HCT116 (cell line): ENCODE results near the gene RNASEH2C. TPM values are rescaled to one million over a fixed set of nuclear protein-coding genes. Genes with fewer than 3 reads are reported as not detected.

ENCODE experiments used
- ATAC-seq: fragments of 200-7000 bp; cut with Tn5 transposase; 2 replicates; pipeline ENCODE4 v1.9.1; 2020; ENCODE audit warnings: mild to moderate bottlenecking, moderate library complexity
- BruUV-seq: library from RNA; stranded (reverse); fragments of 400-500 nt; replicated peaks from 2 replicates; lab custom pipeline; 2021; lab: Mats Ljungman, UMichigan
- CTCF ChIA-PET: fragments of 300-600 bp; sonication (Branson Sonifier 250); formaldehyde crosslinking; loops from one replicate; lab custom pipeline; 2021; ENCODE audit warnings: antibody characterized with exemption; lab: Charles Lee
- POLR2A ChIA-PET: fragments of 300-600, 350-600 bp; sonication (Branson Sonifier 250); formaldehyde crosslinking; loops from one replicate; lab custom pipeline; 2021; ENCODE audit warnings: antibody characterized with exemption; lab: Charles Lee
- RAD21 ChIA-PET, 2 experiments: fragments of 300-600 bp; sonication (Branson Sonifier 250); formaldehyde crosslinking; loops; one replicate each; lab custom pipeline; 2023; ENCODE audit warnings: low total read pairs in 2 of 2; ENCODE audit not compliant: uncharacterized antibody in 2 of 2, unreplicated experiment in 2 of 2, low non-redundant PET in 1 of 2; lab: Charles Lee
- DNase-seq: peaks from one replicate; pipeline ENCODE4 v3.0.0-alpha.2; 2010; ENCODE audit warnings: low read depth, low spot score
- H2AFZ ChIP-seq: fragments of 200-600 bp; shearing (Covaris generic), sonication (generic); 2 replicates; pipeline ENCODE4 v1.6.1; 2017; ENCODE audit warnings: low read depth, mixed run types, mixed read lengths, antibody characterized with exemption, low read length; ENCODE audit not compliant: poor library complexity, severe bottlenecking
- H3K27ac ChIP-seq: 2 replicates; pipeline ENCODE4 v1.5.1; 2012; ENCODE audit warnings: low read depth, low read length
- H3K27me3 ChIP-seq: fragments of 200-600 bp; sonication (generic); 2 replicates; pipeline ENCODE4 v1.6.1; 2016; ENCODE audit warnings: mixed run types, low read length, mixed read lengths; ENCODE audit not compliant: insufficient read depth
- H3K36me3 ChIP-seq, 2 experiments: fragments of 200-500 bp in 1 of 2; fragments of 200-600 bp in 1 of 2; sonication (Bioruptor generic) in 1 of 2; sonication (generic) in 1 of 2; 2 replicates each; pipeline versions ENCODE4 v1.5.1 to v1.6.1; 2014 to 2016; ENCODE audit warnings: low read length in 2 of 2, inconsistent platforms in 1 of 2, mixed read lengths in 1 of 2, mixed run types in 1 of 2; ENCODE audit not compliant: insufficient read depth in 2 of 2, control insufficient read depth in 1 of 2
- H3K4me1 ChIP-seq, 2 experiments: fragments of 200-600 bp in 1 of 2; sonication (generic) in 1 of 2; 2 replicates each; pipeline versions ENCODE4 v1.5.1 to v1.6.1; 2012 to 2017; ENCODE audit warnings: low read length in 2 of 2, inconsistent platforms in 1 of 2, mild to moderate bottlenecking in 1 of 2, mixed read lengths in 1 of 2, mixed run types in 1 of 2, moderate library complexity in 1 of 2; ENCODE audit not compliant: insufficient read depth in 2 of 2, control insufficient read depth in 1 of 2
- H3K4me2 ChIP-seq: fragments of 200-600 bp; sonication (generic); 2 replicates; pipeline ENCODE4 v1.6.1; 2017; ENCODE audit warnings: mixed run types, low read length, mixed read lengths
- H3K4me3 ChIP-seq, 2 experiments: fragments of 200-600 bp in 1 of 2; sonication (generic) in 1 of 2; replicated peaks in 1 of 2; 2 replicates each; pipeline ENCODE4 v1.5.1; 2011 to 2016; ENCODE audit warnings: low read length in 2 of 2, control low read depth in 1 of 2, low read depth in 1 of 2, mild to moderate bottlenecking in 1 of 2, mixed read lengths in 1 of 2, mixed run types in 1 of 2
- H3K79me2 ChIP-seq: fragments of 200-600 bp; sonication (generic); 2 replicates; pipeline ENCODE4 v1.6.1; 2017; ENCODE audit warnings: mild to moderate bottlenecking, mixed run types, low read length, moderate library complexity, mixed read lengths; ENCODE audit not compliant: insufficient read depth
- H3K9ac ChIP-seq: fragments of 200-600 bp; sonication (generic); 2 replicates; pipeline ENCODE4 v1.6.1; 2016; ENCODE audit warnings: low read length, mixed read lengths
- H3K9me2 ChIP-seq: fragments of 200-600 bp; sonication (generic), shearing (Covaris generic); 2 replicates; pipeline ENCODE4 v1.6.1; 2017; ENCODE audit warnings: mixed run types, mild to moderate bottlenecking, moderate library complexity; ENCODE audit not compliant: insufficient read depth
- H3K9me3 ChIP-seq, 2 experiments: fragments of 200-500 bp in 1 of 2; fragments of 200-600 bp in 1 of 2; sonication (Bioruptor generic) in 1 of 2; sonication (generic) in 1 of 2; 2 replicates each; pipeline ENCODE4 v1.6.1; 2014 to 2017; ENCODE audit warnings: low read length in 2 of 2, mixed read lengths in 2 of 2, inconsistent platforms in 1 of 2, low read depth in 1 of 2, mild to moderate bottlenecking in 1 of 2, mixed run types in 1 of 2, moderate library complexity in 1 of 2; ENCODE audit not compliant: control insufficient read depth in 1 of 2, insufficient read depth in 1 of 2
- H4K20me1 ChIP-seq: fragments of 200-600 bp; sonication (generic), shearing (Covaris generic); 2 replicates; pipeline ENCODE4 v1.6.1; 2017; ENCODE audit warnings: mixed run types, mild to moderate bottlenecking, moderate library complexity; ENCODE audit not compliant: insufficient read depth
- CBX3 ChIP-seq: IDR thresholded peaks from 2 replicates; pipeline ENCODE4 v1.6.1; 2012; ENCODE audit warnings: low read depth
- CEBPB ChIP-seq: IDR thresholded peaks from 2 replicates; pipeline ENCODE4 v1.6.1; 2012; ENCODE audit warnings: low read depth
- EZH2phosphoT487 ChIP-seq: fragments of 200-600 bp; IDR thresholded peaks from 2 replicates; pipeline ENCODE4 v1.6.1; 2018; ENCODE audit warnings: antibody characterized with exemption, borderline replicate concordance
- FOSL1 ChIP-seq: IDR thresholded peaks from 2 replicates; pipeline ENCODE4 v1.6.1; 2012; ENCODE audit warnings: low read depth
- JUND ChIP-seq: IDR thresholded peaks from 2 replicates; pipeline ENCODE4 v1.6.1; 2012
- SRF ChIP-seq: IDR thresholded peaks from 2 replicates; pipeline ENCODE4 v1.6.1; 2012; ENCODE audit warnings: low read depth
- YY1 ChIP-seq: IDR thresholded peaks from 2 replicates; pipeline ENCODE4 v1.6.1; 2011; ENCODE audit warnings: low read length, low read depth, moderate library complexity, mild to moderate bottlenecking; ENCODE audit not compliant: insufficient replicate concordance; ENCODE audit errors: extremely low read depth
- ZFX ChIP-seq: fragments of 450-650 bp; IDR thresholded peaks from 2 replicates; pipeline ENCODE4 v1.6.1; 2017
- ZNF274 ChIP-seq: fragments of 200-500 bp; sonication (Bioruptor generic); IDR thresholded peaks from 2 replicates; pipeline ENCODE4 v1.6.1; 2014; ENCODE audit warnings: mild to moderate bottlenecking, low read depth, low read length, inconsistent platforms
- intact Hi-C: fragments of 100-400 bp; cut with micrococcal nuclease; formaldehyde crosslinking; loops from 2 replicates; pipeline ENCODE4 v1.10.0; 2022
- total RNA-seq: library from RNA; stranded (reverse); gene quantifications from one replicate; pipeline ENCODE4 v1.2.1, GENCODE V29; 2021; ENCODE audit not compliant: unreplicated experiment
- TF ChIP-seq, protein P1 (sequence below), 3 experiments: fragments of 200-600 bp in 1 of 3; sonication (generic) in 1 of 3; IDR thresholded peaks in 2 of 3; conservative IDR thresholded peaks in 1 of 3; 2 replicates each; pipeline ENCODE4 v1.5.1; 2012 to 2017; ENCODE audit warnings: low read depth in 2 of 3, low read length in 2 of 3, antibody characterized with exemption in 1 of 3, borderline replicate concordance in 1 of 3, control low read depth in 1 of 3, mild to moderate bottlenecking in 1 of 3, mixed read lengths in 1 of 3, mixed run types in 1 of 3, moderate library complexity in 1 of 3; ENCODE audit not compliant: insufficient read depth in 1 of 3
- TF ChIP-seq, protein P2 (sequence below): IDR thresholded peaks from 2 replicates; pipeline ENCODE4 v1.6.1; 2012; ENCODE audit warnings: low read depth

Gene RNASEH2C
- total RNA-seq, 1 experiment from 2014 or later, result 28.5 TPM

DNA sequence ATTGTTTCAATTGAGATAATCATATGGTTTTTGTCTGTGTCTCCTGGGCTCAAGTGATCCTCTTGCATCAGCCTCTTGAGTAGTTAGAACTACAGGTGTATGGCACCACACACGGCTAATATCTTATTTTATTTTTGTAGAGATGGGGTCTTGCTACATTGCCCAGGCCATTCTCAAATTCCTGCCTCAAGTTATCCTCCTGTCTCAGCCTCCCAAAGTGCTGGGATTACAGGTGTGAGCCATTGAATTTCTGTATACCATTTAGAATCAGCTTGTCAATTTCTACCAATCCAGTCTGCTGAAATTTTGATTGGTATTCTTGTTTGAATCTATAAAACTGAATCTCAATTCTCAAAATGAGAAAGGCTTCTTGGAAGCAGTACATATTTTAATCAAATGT, 18.9 kb downstream of the RNASEH2C start:
- ChIA-PET POLR2A (no interaction called here), CTCF (no interaction called here)
- Histone ChIP-seq H3K36me3 (no peaks in the 10 kb centered on the region), H3K4me1 (no peaks in the 10 kb centered on the region), H3K79me2 (no peaks in the 10 kb centered on the region), H3K9me3 (no peaks in the 10 kb centered on the region), H3K9me2 (no peaks in the 10 kb centered on the region)
- DNase-seq, result no peak
- TF ChIP-seq CEBPB (no peak), CBX3 (no peak), SRF (no peak), YY1 (no peak), JUND (no peak), FOSL1 (no peak), ZNF274 (no peak), EZH2phosphoT487 (no peak), ZFX (no peak)
- TF ChIP-seq, protein P1, sequence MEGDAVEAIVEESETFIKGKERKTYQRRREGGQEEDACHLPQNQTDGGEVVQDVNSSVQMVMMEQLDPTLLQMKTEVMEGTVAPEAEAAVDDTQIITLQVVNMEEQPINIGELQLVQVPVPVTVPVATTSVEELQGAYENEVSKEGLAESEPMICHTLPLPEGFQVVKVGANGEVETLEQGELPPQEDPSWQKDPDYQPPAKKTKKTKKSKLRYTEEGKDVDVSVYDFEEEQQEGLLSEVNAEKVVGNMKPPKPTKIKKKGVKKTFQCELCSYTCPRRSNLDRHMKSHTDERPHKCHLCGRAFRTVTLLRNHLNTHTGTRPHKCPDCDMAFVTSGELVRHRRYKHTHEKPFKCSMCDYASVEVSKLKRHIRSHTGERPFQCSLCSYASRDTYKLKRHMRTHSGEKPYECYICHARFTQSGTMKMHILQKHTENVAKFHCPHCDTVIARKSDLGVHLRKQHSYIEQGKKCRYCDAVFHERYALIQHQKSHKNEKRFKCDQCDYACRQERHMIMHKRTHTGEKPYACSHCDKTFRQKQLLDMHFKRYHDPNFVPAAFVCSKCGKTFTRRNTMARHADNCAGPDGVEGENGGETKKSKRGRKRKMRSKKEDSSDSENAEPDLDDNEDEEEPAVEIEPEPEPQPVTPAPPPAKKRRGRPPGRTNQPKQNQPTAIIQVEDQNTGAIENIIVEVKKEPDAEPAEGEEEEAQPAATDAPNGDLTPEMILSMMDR (IDR thresholded peaks at IDR 0.05 in 2 of 3, conservative IDR thresholded peaks at IDR 0.05 in 1 of 3; ENCODE audit: borderline replicate concordance in 1 of 3, insufficient read depth in 1 of 3, low read depth in 2 of 3, low read length in 2 of 3), result no peak
- TF ChIP-seq, protein P2, sequence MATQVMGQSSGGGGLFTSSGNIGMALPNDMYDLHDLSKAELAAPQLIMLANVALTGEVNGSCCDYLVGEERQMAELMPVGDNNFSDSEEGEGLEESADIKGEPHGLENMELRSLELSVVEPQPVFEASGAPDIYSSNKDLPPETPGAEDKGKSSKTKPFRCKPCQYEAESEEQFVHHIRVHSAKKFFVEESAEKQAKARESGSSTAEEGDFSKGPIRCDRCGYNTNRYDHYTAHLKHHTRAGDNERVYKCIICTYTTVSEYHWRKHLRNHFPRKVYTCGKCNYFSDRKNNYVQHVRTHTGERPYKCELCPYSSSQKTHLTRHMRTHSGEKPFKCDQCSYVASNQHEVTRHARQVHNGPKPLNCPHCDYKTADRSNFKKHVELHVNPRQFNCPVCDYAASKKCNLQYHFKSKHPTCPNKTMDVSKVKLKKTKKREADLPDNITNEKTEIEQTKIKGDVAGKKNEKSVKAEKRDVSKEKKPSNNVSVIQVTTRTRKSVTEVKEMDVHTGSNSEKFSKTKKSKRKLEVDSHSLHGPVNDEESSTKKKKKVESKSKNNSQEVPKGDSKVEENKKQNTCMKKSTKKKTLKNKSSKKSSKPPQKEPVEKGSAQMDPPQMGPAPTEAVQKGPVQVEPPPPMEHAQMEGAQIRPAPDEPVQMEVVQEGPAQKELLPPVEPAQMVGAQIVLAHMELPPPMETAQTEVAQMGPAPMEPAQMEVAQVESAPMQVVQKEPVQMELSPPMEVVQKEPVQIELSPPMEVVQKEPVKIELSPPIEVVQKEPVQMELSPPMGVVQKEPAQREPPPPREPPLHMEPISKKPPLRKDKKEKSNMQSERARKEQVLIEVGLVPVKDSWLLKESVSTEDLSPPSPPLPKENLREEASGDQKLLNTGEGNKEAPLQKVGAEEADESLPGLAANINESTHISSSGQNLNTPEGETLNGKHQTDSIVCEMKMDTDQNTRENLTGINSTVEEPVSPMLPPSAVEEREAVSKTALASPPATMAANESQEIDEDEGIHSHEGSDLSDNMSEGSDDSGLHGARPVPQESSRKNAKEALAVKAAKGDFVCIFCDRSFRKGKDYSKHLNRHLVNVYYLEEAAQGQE, result no peak
- TF ChIP-seq, all 23 proteins: peak for 0
- Histone ChIP-seq H3K27me3 (no peaks in the 10 kb centered on the region), H2AFZ (no peak overlapping the region), H3K4me3 (no peak overlapping the region), H3K27ac (no peak overlapping the region), H3K4me2 (no peak overlapping the region), H3K9ac (no peak overlapping the region), H4K20me1 (no peaks in the 10 kb centered on the region)
- RAD21 ChIA-PET, result no interaction called here
- intact Hi-C loops, result no loop called here
- no TSS peak for BruUV-seq
- no peak for ATAC-seq
